HepG2 (cell line): ENCODE results near the gene ZNF792. TPM values are rescaled to one million over a fixed set of nuclear protein-coding genes. Genes with fewer than 3 reads are reported as not detected.

Experiments used
- BCLAF1 ChIP-seq: fragments of 450-650 bp; IDR thresholded peaks from 2 replicates; pipeline ENCODE4 v1.6.1; 2017; ENCODE audit warnings: mild to moderate bottlenecking
- FOXP1 ChIP-seq, 2 experiments: fragments of 450-650 bp in 1 of 2; IDR thresholded peaks; 2 replicates each; pipeline ENCODE4 v1.6.1; 2017 to 2018; ENCODE audit warnings: antibody characterized with exemption in 1 of 2
- GMEB1 ChIP-seq: sonication (generic); formaldehyde crosslinking; IDR thresholded peaks from 2 replicates; pipeline ENCODE4 v1.5.1; 2020; ENCODE audit warnings: missing genetic modification reagents, mild to moderate bottlenecking, borderline replicate concordance
- GTF3A ChIP-seq: sonication (generic); formaldehyde crosslinking; conservative IDR thresholded peaks from 2 replicates; pipeline ENCODE4 v1.4.0; 2020; ENCODE audit warnings: mild to moderate bottlenecking, missing genetic modification reagents
- HES4 ChIP-seq: sonication (generic); formaldehyde crosslinking; IDR thresholded peaks from 2 replicates; pipeline ENCODE4 v1.9.0; 2021; ENCODE audit warnings: mild to moderate bottlenecking, missing genetic modification reagents, borderline replicate concordance
- KDM5B ChIP-seq: sonication (generic); formaldehyde crosslinking; IDR thresholded peaks from 2 replicates; pipeline ENCODE4 v1.4.0; 2020; ENCODE audit warnings: missing genetic modification reagents, mild to moderate bottlenecking, borderline replicate concordance
- KDM6A ChIP-seq: IDR thresholded peaks from 2 replicates; pipeline ENCODE4 v1.6.1; 2016; ENCODE audit warnings: low read depth
- REST ChIP-seq, 2 experiments: IDR thresholded peaks; 2 replicates each; pipeline ENCODE4 v1.6.1; 2011 to 2012; ENCODE audit warnings: low read length in 2 of 2, borderline replicate concordance in 1 of 2, low read depth in 1 of 2, mild to moderate bottlenecking in 1 of 2, moderate library complexity in 1 of 2
- ZNF503 ChIP-seq: sonication (generic); formaldehyde crosslinking; IDR thresholded peaks from 2 replicates; pipeline ENCODE4 v1.4.0; 2020; ENCODE audit warnings: missing genetic modification reagents
- polyA plus RNA-seq, 8 experiments: library from polyadenylated mRNA; depleted of rRNA in 3 of 8; stranded (reverse) in 7 of 8; unstranded in 1 of 8; fragments of >200 nt; fragmentation: Illumina TruSeq in 4 of 8; extraction: Trizol in 4 of 8; gene quantifications; 2 replicates each; pipeline versions ENCODE4 v1.2.1 to v1.2.3, GENCODE V29; 2011 to 2016; ENCODE audit warnings: low read depth in 4 of 8, missing spikeins in 1 of 8, mixed read lengths in 1 of 8; ENCODE audit not compliant: insufficient read depth in 1 of 8
- total RNA-seq, 5 experiments: library from RNA; depleted of rRNA; stranded (reverse); fragments of >200 nt; fragmentation: Illumina TruSeq; extraction: Trizol; gene quantifications; 2 replicates each; pipeline ENCODE4 v1.2.3, GENCODE V29; 2016; ENCODE audit warnings: low read depth in 1 of 5
- TF ChIP-seq, protein P1 (sequence below): sonication (generic); formaldehyde crosslinking; IDR thresholded peaks from 2 replicates; pipeline ENCODE4 v1.4.0; 2020; ENCODE audit warnings: missing genetic modification reagents
- TF ChIP-seq, protein P2 (sequence below): sonication (generic); formaldehyde crosslinking; IDR thresholded peaks from 2 replicates; pipeline ENCODE4 v1.5.0; 2020; ENCODE audit warnings: missing genetic modification reagents

The ZNF792 gene
- total and polyA plus RNA-seq, 2 of the 13 experiments (the other 11 are each of a cell fraction or from before 2014, with no cell fraction given): 5.5 to 11.5 TPM

GRCh38 chr19:34994643-34995541 is 30.9 kb upstream of the ZNF792 start (continued):
- TF ChIP-seq HES4 (CRISPR knock-in tag): no peak
- peak; percentile 16; the same call in 1 of the 2 replicates for TF ChIP-seq GMEB1
- TF ChIP-seq KDM5B (CRISPR knock-in tag): peak; percentile 66; the same call in 1 of the 2 replicates
- TF ChIP-seq REST (IDR thresholded peaks at IDR 0.05; ENCODE audit: borderline replicate concordance in 1 of 2, low read depth in 1 of 2, low read length in 2 of 2): 0 out of 4 replicates have a peak, but pooled peaks of 1 of the 2 experiments have one; percentile 12
- TF ChIP-seq, protein P1, sequence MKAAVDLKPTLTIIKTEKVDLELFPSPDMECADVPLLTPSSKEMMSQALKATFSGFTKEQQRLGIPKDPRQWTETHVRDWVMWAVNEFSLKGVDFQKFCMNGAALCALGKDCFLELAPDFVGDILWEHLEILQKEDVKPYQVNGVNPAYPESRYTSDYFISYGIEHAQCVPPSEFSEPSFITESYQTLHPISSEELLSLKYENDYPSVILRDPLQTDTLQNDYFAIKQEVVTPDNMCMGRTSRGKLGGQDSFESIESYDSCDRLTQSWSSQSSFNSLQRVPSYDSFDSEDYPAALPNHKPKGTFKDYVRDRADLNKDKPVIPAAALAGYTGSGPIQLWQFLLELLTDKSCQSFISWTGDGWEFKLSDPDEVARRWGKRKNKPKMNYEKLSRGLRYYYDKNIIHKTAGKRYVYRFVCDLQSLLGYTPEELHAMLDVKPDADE: no peak
- no peak for TF ChIP-seq FOXP1 (IDR thresholded peaks at IDR 0.05)
- peak; percentile 77 for TF ChIP-seq FOXP1 (CRISPR knock-in tag; IDR thresholded peaks at IDR 0.05)
- TF ChIP-seq, protein P2, sequence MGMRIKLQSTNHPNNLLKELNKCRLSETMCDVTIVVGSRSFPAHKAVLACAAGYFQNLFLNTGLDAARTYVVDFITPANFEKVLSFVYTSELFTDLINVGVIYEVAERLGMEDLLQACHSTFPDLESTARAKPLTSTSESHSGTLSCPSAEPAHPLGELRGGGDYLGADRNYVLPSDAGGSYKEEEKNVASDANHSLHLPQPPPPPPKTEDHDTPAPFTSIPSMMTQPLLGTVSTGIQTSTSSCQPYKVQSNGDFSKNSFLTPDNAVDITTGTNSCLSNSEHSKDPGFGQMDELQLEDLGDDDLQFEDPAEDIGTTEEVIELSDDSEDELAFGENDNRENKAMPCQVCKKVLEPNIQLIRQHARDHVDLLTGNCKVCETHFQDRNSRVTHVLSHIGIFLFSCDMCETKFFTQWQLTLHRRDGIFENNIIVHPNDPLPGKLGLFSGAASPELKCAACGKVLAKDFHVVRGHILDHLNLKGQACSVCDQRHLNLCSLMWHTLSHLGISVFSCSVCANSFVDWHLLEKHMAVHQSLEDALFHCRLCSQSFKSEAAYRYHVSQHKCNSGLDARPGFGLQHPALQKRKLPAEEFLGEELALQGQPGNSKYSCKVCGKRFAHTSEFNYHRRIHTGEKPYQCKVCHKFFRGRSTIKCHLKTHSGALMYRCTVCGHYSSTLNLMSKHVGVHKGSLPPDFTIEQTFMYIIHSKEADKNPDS (CRISPR knock-in tag): no peak
- TF ChIP-seq ZNF503: peak; percentile 85; the same call in 1 of the 2 replicates
- no peak for TF ChIP-seq GTF3A (CRISPR knock-in tag)
- TF ChIP-seq KDM6A (CRISPR knock-in tag): peak; percentile 73
- no peak for TF ChIP-seq BCLAF1
